Measurements from ENCODE around the gene CFTR.
A peak's percentile ranks its signal among the peaks of the same experiment; 100 is the strongest.
"Not testable (repeated sequence)": the region's sequence is repeated elsewhere in the genome, so short reads cannot be mapped to it uniquely, and the experiment has no call there.

The CFTR gene

GRCh38 chr7:117479225-117480054 lies at the start of gene CFTR:
Gene CFTR, plus strand, starts transcription at chr7:117480025. Its CDS starts 70 bp downstream, at chr7:117480095.
- TF ChIP-seq ZNF274 (IDR thresholded peaks at IDR 0.05; ENCODE audit: low read depth, low read length), result no peak
- peak within 1 kb of the TSS; percentile 23; the same call in 1 of the 2 replicates for H3K4me3 ChIP-seq (ENCODE audit: low read length)

GRCh38 chr7:117435475-117436043 lies 44.3 kb upstream of the CFTR start:
- no peak for TF ChIP-seq ZNF274 (IDR thresholded peaks at IDR 0.05; ENCODE audit: low read depth, low read length)

GRCh38 chr7:117444646-117445045 lies 35.2 kb upstream of the CFTR start:
- TF ChIP-seq ZNF274 (IDR thresholded peaks at IDR 0.05; ENCODE audit: low read depth, low read length), result no peak
- no peak overlapping the region for H3K4me3 ChIP-seq (ENCODE audit: low read length)

More at GRCh38 chr7:117435475-117436043, 44.3 kb upstream of the CFTR start:
- H3K4me3 ChIP-seq (ENCODE audit: low read length), result no peak overlapping the region

GRCh38 chr7:117445206-117445605 lies 34.6 kb upstream of the CFTR start:
- no peak overlapping the region for H3K4me3 ChIP-seq (ENCODE audit: low read length)
- TF ChIP-seq ZNF274 (IDR thresholded peaks at IDR 0.05; ENCODE audit: low read depth, low read length), result no peak

- no peak for TF ChIP-seq ZNF274 (IDR thresholded peaks at IDR 0.05; ENCODE audit: low read depth, low read length)
- no peak overlapping the region for H3K4me3 ChIP-seq (ENCODE audit: low read length)
Observed at GRCh38 chr7:117446220-117446815, 33.5 kb upstream of the CFTR start.

GRCh38 chr7:117448655-117449054 lies 31.2 kb upstream of the CFTR start:
- H3K4me3 ChIP-seq (ENCODE audit: low read length), result no peak overlapping the region
- TF ChIP-seq ZNF274 (IDR thresholded peaks at IDR 0.05; ENCODE audit: low read depth, low read length), result no peak

- no peak for TF ChIP-seq ZNF274 (IDR thresholded peaks at IDR 0.05; ENCODE audit: low read depth, low read length)
- H3K4me3 ChIP-seq (ENCODE audit: low read length), result no peak overlapping the region
Observed at GRCh38 chr7:117458977-117459583, 20.7 kb upstream of the CFTR start.

GRCh38 chr7:117459735-117460134 lies 20.1 kb upstream of the CFTR start:
- no peak overlapping the region for H3K4me3 ChIP-seq (ENCODE audit: low read length)
- TF ChIP-seq ZNF274 (IDR thresholded peaks at IDR 0.05; ENCODE audit: low read depth, low read length), result no peak

- not testable (repeated sequence) for H3K4me3 ChIP-seq (ENCODE audit: low read length)
Observed at GRCh38 chr7:117460815-117461214, 19.0 kb upstream of the CFTR start.

- no peak for TF ChIP-seq ZNF274 (IDR thresholded peaks at IDR 0.05; ENCODE audit: low read depth, low read length)
Observed at GRCh38 chr7:117468174-117468573, 11.7 kb upstream of the CFTR start.

GRCh38 chr7:117470777-117471176 lies 9.0 kb upstream of the CFTR start:
- no peak overlapping the region for H3K4me3 ChIP-seq (ENCODE audit: low read length)
- no peak for TF ChIP-seq ZNF274 (IDR thresholded peaks at IDR 0.05; ENCODE audit: low read depth, low read length)

More at GRCh38 chr7:117468174-117468573, 11.7 kb upstream of the CFTR start:
- H3K4me3 ChIP-seq (ENCODE audit: low read length), result no peak overlapping the region

GRCh38 chr7:117472335-117472734 lies 7.5 kb upstream of the CFTR start:
- H3K4me3 ChIP-seq (ENCODE audit: low read length), result no peak overlapping the region
- no peak for TF ChIP-seq ZNF274 (IDR thresholded peaks at IDR 0.05; ENCODE audit: low read depth, low read length)

GRCh38 chr7:117476557-117477215 lies 3.1 kb upstream of the CFTR start:
- TF ChIP-seq ZNF274 (IDR thresholded peaks at IDR 0.05; ENCODE audit: low read depth, low read length), result no peak
- no peak overlapping the region for H3K4me3 ChIP-seq (ENCODE audit: low read length)

GRCh38 chr7:117478836-117479224 lies 995 bp upstream of the CFTR start:
- H3K4me3 ChIP-seq (ENCODE audit: low read length), result no peak overlapping the region
- no peak for TF ChIP-seq ZNF274 (IDR thresholded peaks at IDR 0.05; ENCODE audit: low read depth, low read length)
